Measurements from ENCODE around the gene CTBP1. TPM values are rescaled to one million over a fixed set of nuclear protein-coding genes. Genes with fewer than 3 reads are reported as not detected.

Gene CTBP1
- polyA plus RNA-seq, 1 donor (not counting 4 experiments of a cell fraction or from before 2014, with no cell fraction given) = 46.9 TPM

GRCh38 chr4:1194010-1194900 is 54.7 kb downstream of the CTBP1 start:
- Histone ChIP-seq H3K79me2 (ENCODE audit: control insufficient read depth, insufficient read depth, low read length) (no peaks in the 10 kb centered on the region), H4K20me1 (ENCODE audit: control insufficient read depth, extremely low read depth, insufficient read depth, low read length) (peaks cover 2% of the 10 kb centered on the region), H3K27me3 (ENCODE audit: control insufficient read depth, extremely low read depth, insufficient read depth, low read length) (no peaks in the 10 kb centered on the region), H3K9me1 (ENCODE audit: control insufficient read depth, extremely low read depth, insufficient read depth, low read length) (no peaks in the 10 kb centered on the region), H3K9ac (ENCODE audit: control insufficient read depth, extremely low read depth, insufficient read depth, low read length) (no peak overlapping the region), H3K4me2 (ENCODE audit: control insufficient read depth, extremely low read depth, insufficient read depth, low read depth, low read length) (no peak overlapping the region), H3K9me3 (ENCODE audit: control insufficient read depth, low read depth, low read length) (no peaks in the 10 kb centered on the region), H3K4me3 (ENCODE audit: control insufficient read depth in 2 of 3, extremely low read depth in 1 of 3, insufficient read depth in 2 of 3, low read depth in 1 of 3, low read length in 3 of 3) (no peak overlapping the region), H3K36me3 (ENCODE audit: control insufficient read depth in 2 of 2, extremely low read depth in 1 of 2, insufficient read depth in 2 of 2, low read length in 2 of 2) (no peaks in the 10 kb centered on the region), H3K27ac (ENCODE audit: control insufficient read depth, insufficient read depth, low read length) (no peak overlapping the region), H2AFZ (ENCODE audit: control insufficient read depth, low read length) (no peak overlapping the region), H3K4me1 (ENCODE audit: control insufficient read depth, extremely low read depth, insufficient read depth, low read length) (peaks cover 19% of the 10 kb centered on the region)
- DNase-seq (ENCODE audit: low read depth, low spot score) (no peak), FAIRE-seq (no peak)
- dilution Hi-C loops (cut with MboI; ENCODE audit: extremely low pct_ligation_motif_present, low sequenced_read_pairs) = no loop called here
- TF ChIP-seq EZH2 (IDR thresholded peaks at IDR 0.05; ENCODE audit: low read length) = no peak
- TF ChIP-seq CTCF (optimal IDR thresholded peaks at IDR 0.05 in 1 of 3, IDR thresholded peaks at IDR 0.05 in 1 of 3, conservative IDR thresholded peaks at IDR 0.05 in 1 of 3; ENCODE audit: extremely low read depth in 1 of 3, insufficient read depth in 2 of 3, low read length in 3 of 3) = no peak

GRCh38 chr4:1193206-1194009 is 55.5 kb downstream of the CTBP1 start:
- H3K27ac ChIP-seq (ENCODE audit: control insufficient read depth, insufficient read depth, low read length) = no peak overlapping the region
- no peak overlapping the region for H3K4me3 ChIP-seq (ENCODE audit: control insufficient read depth in 2 of 3, extremely low read depth in 1 of 3, insufficient read depth in 2 of 3, low read depth in 1 of 3, low read length in 3 of 3)
- H2AFZ ChIP-seq (ENCODE audit: control insufficient read depth, low read length) = no peak overlapping the region
- no peak overlapping the region for H3K9ac ChIP-seq (ENCODE audit: control insufficient read depth, extremely low read depth, insufficient read depth, low read length)
- dilution Hi-C loops (cut with MboI; ENCODE audit: extremely low pct_ligation_motif_present, low sequenced_read_pairs) = no loop called here
- no peaks in the 10 kb centered on the region for H3K27me3 ChIP-seq (ENCODE audit: control insufficient read depth, extremely low read depth, insufficient read depth, low read length)
- no peak overlapping the region for H3K4me2 ChIP-seq (ENCODE audit: control insufficient read depth, extremely low read depth, insufficient read depth, low read depth, low read length)
- peaks cover 2% of the 10 kb centered on the region for H4K20me1 ChIP-seq (ENCODE audit: control insufficient read depth, extremely low read depth, insufficient read depth, low read length)
- no peak for DNase-seq (ENCODE audit: low read depth, low spot score)
- FAIRE-seq = no peak
- no peaks in the 10 kb centered on the region for H3K36me3 ChIP-seq (ENCODE audit: control insufficient read depth in 2 of 2, extremely low read depth in 1 of 2, insufficient read depth in 2 of 2, low read length in 2 of 2)
- H3K4me1 ChIP-seq (ENCODE audit: control insufficient read depth, extremely low read depth, insufficient read depth, low read length) = peaks cover 19% of the 10 kb centered on the region
- H3K9me3 ChIP-seq (ENCODE audit: control insufficient read depth, low read depth, low read length) = no peaks in the 10 kb centered on the region
- H3K79me2 ChIP-seq (ENCODE audit: control insufficient read depth, insufficient read depth, low read length) = no peaks in the 10 kb centered on the region
- no peak for TF ChIP-seq EZH2 (IDR thresholded peaks at IDR 0.05; ENCODE audit: low read length)
- no peak for TF ChIP-seq CTCF (optimal IDR thresholded peaks at IDR 0.05 in 1 of 3, IDR thresholded peaks at IDR 0.05 in 1 of 3, conservative IDR thresholded peaks at IDR 0.05 in 1 of 3; ENCODE audit: extremely low read depth in 1 of 3, insufficient read depth in 2 of 3, low read length in 3 of 3)
- H3K9me1 ChIP-seq (ENCODE audit: control insufficient read depth, extremely low read depth, insufficient read depth, low read length) = no peaks in the 10 kb centered on the region

Measured in keratinocyte (primary cell).